HFFc6 (cell line): ENCODE measurements around the gene NINJ2. TPM values are rescaled to one million over a fixed set of nuclear protein-coding genes. Genes with fewer than 3 reads are reported as not detected.

ENCODE experiments used
- DNase-seq: peaks from one replicate; pipeline ENCODE4 v3.0.0-alpha.2; 2018
- H3K27ac Mint-ChIP-seq: 2 replicates; pipeline ENCODE4 v1.8.0; 2020; ENCODE audit warnings: mild to moderate bottlenecking, mixed read lengths
- H3K27me3 Mint-ChIP-seq: 2 replicates; pipeline ENCODE4 v1.8.0; 2021; ENCODE audit warnings: mild to moderate bottlenecking, moderate library complexity, mixed read lengths; ENCODE audit not compliant: insufficient read depth
- H3K36me3 Mint-ChIP-seq: 2 replicates; pipeline ENCODE4 v1.8.0; 2021; ENCODE audit warnings: low read depth, mixed read lengths
- H3K4me1 Mint-ChIP-seq: 2 replicates; pipeline ENCODE4 v1.8.0; 2020; ENCODE audit warnings: low read depth, mixed read lengths
- H3K4me3 Mint-ChIP-seq: 2 replicates; pipeline ENCODE4 v1.8.0; 2020; ENCODE audit warnings: mild to moderate bottlenecking, moderate library complexity, mixed read lengths
- H3K9me3 Mint-ChIP-seq: 2 replicates; pipeline ENCODE4 v1.8.0; 2020; ENCODE audit warnings: mild to moderate bottlenecking, mixed read lengths
- total RNA-seq, 6 experiments: library from RNA; stranded (reverse); fragmentation: NEBNext Ultra II Directional; extraction: Animal tissue kit (Norgen Biotek cat#: 25700); gene quantifications; 2 replicates in 1 of 6; 3 replicates in 5 of 6; pipeline ENCODE4 v1.2.3, GENCODE V29; 2021
- TF ChIP-seq, protein P1 (sequence below): fragments of 200-600 bp; sonication (generic); IDR thresholded peaks from 2 replicates; pipeline ENCODE4 v1.5.0; 2021; ENCODE audit warnings: antibody characterized with exemption, mild to moderate bottlenecking

Gene NINJ2
- total RNA-seq, 6 experiments from 2014 or later: not detected

DNA sequence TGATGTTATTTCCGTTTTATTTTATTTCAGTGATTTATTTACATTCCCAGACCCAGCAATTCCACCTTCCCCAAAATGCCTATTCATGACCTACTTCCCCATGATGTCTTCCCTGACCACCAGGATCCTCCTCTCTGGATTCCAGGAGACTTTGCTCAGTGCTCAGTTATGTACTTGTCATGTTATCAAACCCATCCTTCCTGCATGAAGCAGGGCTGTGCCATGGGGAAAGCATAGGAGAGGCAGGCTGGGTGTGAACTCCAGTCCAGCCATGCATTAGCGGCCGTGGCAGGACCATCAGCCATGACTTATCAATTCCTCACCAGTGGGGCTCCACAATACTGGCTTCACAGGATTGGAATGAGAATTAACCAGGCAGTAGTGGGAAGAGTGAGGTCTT lies 145.7 kb downstream of the NINJ2 start:
- Mint-ChIP-seq H3K36me3 (no peaks in the 10 kb centered on the region), H3K27ac (no peak overlapping the region), H3K27me3 (peaks cover 33% of the 10 kb centered on the region)

More for the DNA sequence above, 145.7 kb downstream of the NINJ2 start:
- DNase-seq: no peak
- Mint-ChIP-seq H3K4me1 (no peaks in the 10 kb centered on the region), H3K9me3 (peaks cover 10% of the 10 kb centered on the region), H3K4me3 (no peak overlapping the region)
- TF ChIP-seq, protein P1, sequence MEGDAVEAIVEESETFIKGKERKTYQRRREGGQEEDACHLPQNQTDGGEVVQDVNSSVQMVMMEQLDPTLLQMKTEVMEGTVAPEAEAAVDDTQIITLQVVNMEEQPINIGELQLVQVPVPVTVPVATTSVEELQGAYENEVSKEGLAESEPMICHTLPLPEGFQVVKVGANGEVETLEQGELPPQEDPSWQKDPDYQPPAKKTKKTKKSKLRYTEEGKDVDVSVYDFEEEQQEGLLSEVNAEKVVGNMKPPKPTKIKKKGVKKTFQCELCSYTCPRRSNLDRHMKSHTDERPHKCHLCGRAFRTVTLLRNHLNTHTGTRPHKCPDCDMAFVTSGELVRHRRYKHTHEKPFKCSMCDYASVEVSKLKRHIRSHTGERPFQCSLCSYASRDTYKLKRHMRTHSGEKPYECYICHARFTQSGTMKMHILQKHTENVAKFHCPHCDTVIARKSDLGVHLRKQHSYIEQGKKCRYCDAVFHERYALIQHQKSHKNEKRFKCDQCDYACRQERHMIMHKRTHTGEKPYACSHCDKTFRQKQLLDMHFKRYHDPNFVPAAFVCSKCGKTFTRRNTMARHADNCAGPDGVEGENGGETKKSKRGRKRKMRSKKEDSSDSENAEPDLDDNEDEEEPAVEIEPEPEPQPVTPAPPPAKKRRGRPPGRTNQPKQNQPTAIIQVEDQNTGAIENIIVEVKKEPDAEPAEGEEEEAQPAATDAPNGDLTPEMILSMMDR: no peak

Other genes with a start within 250 kb of the NINJ2 start
- gene B4GALNT3, start 203.5 kb downstream of the NINJ2 start, total RNA-seq: not detected
- 100 to 1,000 TPM in 2 of 6 experiments, 10 to 100 TPM in 4; 79.5 to 106 (median 94.3) TPM for gene WNK1, start 89.1 kb upstream of the NINJ2 start, total RNA-seq